ENCODE measurements around the gene PITX2. TPM values are rescaled to one million over a fixed set of nuclear protein-coding genes. Genes with fewer than 3 reads are reported as not detected.

The PITX2 gene
- total and polyA plus RNA-seq, 7 experiments from 2014 or later: not detected

- no peak overlapping the region for H3K4me3 ChIP-seq (ENCODE audit: low read length)
- ATAC-seq (no peak), DNase-seq (no peak)
- intact Hi-C loops (cut with micrococcal nuclease): no loop called here
- H3K27ac ChIP-seq (ENCODE audit: low read depth, low read length): no peak overlapping the region
- H3K9me3 ChIP-seq (ENCODE audit: control insufficient read depth in 2 of 3, low read length in 3 of 3): peaks cover 0 to 5% (median 0%) of the 10 kb centered on the region in 3 experiments
- peaks cover 0 to 4% (median 0%) of the 10 kb centered on the region in 5 donors for H3K36me3 Mint-ChIP-seq
- H3K4me1 Mint-ChIP-seq: peaks cover 0 to 11% (median 4%) of the 10 kb centered on the region in 7 donors
- peaks cover 74 to 82% (median 78%) of the 10 kb centered on the region in 5 donors for H3K27me3 Mint-ChIP-seq
- peaks cover 0 to 31% (median 6%) of the 10 kb centered on the region in 11 donors for H3K9me3 Mint-ChIP-seq
- H3K36me3 ChIP-seq (ENCODE audit: control insufficient read depth in 2 of 3, insufficient read depth in 3 of 3, low read length in 3 of 3): no peaks in the 10 kb centered on the region
- CTCF ChIA-PET: no interaction called here
- peak overlapping the region in 6 of 10 donors; percentile 6 to 45 (median 23) for H3K4me3 Mint-ChIP-seq
- no peak overlapping the region for H3K27ac Mint-ChIP-seq
- POLR2A ChIA-PET: no interaction called here
- H3K27me3 ChIP-seq (ENCODE audit: control insufficient read depth in 2 of 2, insufficient read depth in 2 of 2, low read length in 2 of 2): peaks cover 9 to 39% of the 10 kb centered on the region in 2 donors
- no peaks in the 10 kb centered on the region for H3K4me1 ChIP-seq (ENCODE audit: control insufficient read depth in 2 of 2, insufficient read depth in 2 of 2, low read length in 2 of 2)
These were observed 11.7 kb downstream of the PITX2 start for GRCh38 chr4:110610940-110611831.

GRCh38 chr4:110610620-110610939 lies 12.3 kb downstream of the PITX2 start:
- H3K27ac ChIP-seq (ENCODE audit: low read depth, low read length): no peak overlapping the region
- peaks cover 0 to 5% (median 0%) of the 10 kb centered on the region in 3 experiments for H3K9me3 ChIP-seq (ENCODE audit: control insufficient read depth in 2 of 3, low read length in 3 of 3)
- intact Hi-C loops (cut with micrococcal nuclease): no loop called here
- peaks cover 9 to 39% of the 10 kb centered on the region in 2 donors for H3K27me3 ChIP-seq (ENCODE audit: control insufficient read depth in 2 of 2, insufficient read depth in 2 of 2, low read length in 2 of 2)
- no peak overlapping the region for H3K4me3 ChIP-seq (ENCODE audit: low read length)
- peaks cover 0 to 6% (median 2%) of the 10 kb centered on the region in 7 donors for H3K4me1 Mint-ChIP-seq
- peaks cover 68 to 80% (median 73%) of the 10 kb centered on the region in 5 donors for H3K27me3 Mint-ChIP-seq
- POLR2A ChIA-PET: no interaction called here
- H3K4me3 Mint-ChIP-seq: peak overlapping the region in 2 of 10 donors; percentile 23 to 37
- no peak overlapping the region for H3K27ac Mint-ChIP-seq
- ATAC-seq (no peak), DNase-seq (no peak)
- H3K36me3 Mint-ChIP-seq: peaks cover 0 to 4% (median 0%) of the 10 kb centered on the region in 5 donors
- peaks cover 0 to 24% (median 6%) of the 10 kb centered on the region in 11 donors for H3K9me3 Mint-ChIP-seq
- H3K4me1 ChIP-seq (ENCODE audit: control insufficient read depth in 2 of 2, insufficient read depth in 2 of 2, low read length in 2 of 2): no peaks in the 10 kb centered on the region
- CTCF ChIA-PET: no interaction called here
- no peaks in the 10 kb centered on the region for H3K36me3 ChIP-seq (ENCODE audit: control insufficient read depth in 2 of 3, insufficient read depth in 3 of 3, low read length in 3 of 3)

GRCh38 chr4:110609044-110609750 lies 13.7 kb downstream of the PITX2 start:
- POLR2A ChIA-PET: no interaction called here
- peaks cover 0 to 1% (median 0%) of the 10 kb centered on the region in 3 experiments for H3K9me3 ChIP-seq (ENCODE audit: control insufficient read depth in 2 of 3, low read length in 3 of 3)
- peaks cover 6 to 29% of the 10 kb centered on the region in 2 donors for H3K27me3 ChIP-seq (ENCODE audit: control insufficient read depth in 2 of 2, insufficient read depth in 2 of 2, low read length in 2 of 2)
- no peak overlapping the region for H3K4me3 Mint-ChIP-seq
- peaks cover 0 to 4% (median 0%) of the 10 kb centered on the region in 7 donors for H3K4me1 Mint-ChIP-seq
- no peaks in the 10 kb centered on the region for H3K36me3 ChIP-seq (ENCODE audit: control insufficient read depth in 2 of 3, insufficient read depth in 3 of 3, low read length in 3 of 3)
- CTCF ChIA-PET: no interaction called here
- H3K27ac Mint-ChIP-seq: no peak overlapping the region
- no peak overlapping the region for H3K27ac ChIP-seq (ENCODE audit: low read depth, low read length)
- H3K4me1 ChIP-seq (ENCODE audit: control insufficient read depth in 2 of 2, insufficient read depth in 2 of 2, low read length in 2 of 2): no peaks in the 10 kb centered on the region
- H3K9me3 Mint-ChIP-seq: peaks cover 0 to 16% (median 4%) of the 10 kb centered on the region in 11 donors
- peaks cover 58 to 66% (median 62%) of the 10 kb centered on the region in 5 donors for H3K27me3 Mint-ChIP-seq
- DNase-seq (no peak), ATAC-seq (no peak)
- intact Hi-C loops (cut with micrococcal nuclease): loop anchor here in 1 of 2 donors (5.0 kb wide), 1 partner anchor 33 kb away; no protein-coding TSS in a partner anchor
- H3K36me3 Mint-ChIP-seq: peaks cover 0 to 4% (median 0%) of the 10 kb centered on the region in 5 donors
- H3K4me3 ChIP-seq (ENCODE audit: low read length): no peak overlapping the region

GRCh38 chr4:110605077-110605476 lies 17.8 kb downstream of the PITX2 start:
- ChIA-PET CTCF (no interaction called here), POLR2A (no interaction called here)
- Mint-ChIP-seq H3K27ac (no peak overlapping the region), H3K4me1 (no peaks in the 10 kb centered on the region), H3K36me3 (peaks cover 0 to 3% (median 0%) of the 10 kb centered on the region in 5 donors), H3K27me3 (peaks cover 32 to 58% (median 44%) of the 10 kb centered on the region in 5 donors), H3K9me3 (peaks cover 0 to 9% (median 4%) of the 10 kb centered on the region in 11 donors), H3K4me3 (no peak overlapping the region)
- Histone ChIP-seq H3K27me3 (ENCODE audit: control insufficient read depth in 2 of 2, insufficient read depth in 2 of 2, low read length in 2 of 2) (peaks cover 0 to 4% of the 10 kb centered on the region in 2 donors), H3K27ac (ENCODE audit: low read depth, low read length) (no peak overlapping the region), H3K4me3 (ENCODE audit: low read length) (no peak overlapping the region), H3K4me1 (ENCODE audit: control insufficient read depth in 2 of 2, insufficient read depth in 2 of 2, low read length in 2 of 2) (no peaks in the 10 kb centered on the region), H3K9me3 (ENCODE audit: control insufficient read depth in 2 of 3, low read length in 3 of 3) (no peaks in the 10 kb centered on the region), H3K36me3 (ENCODE audit: control insufficient read depth in 2 of 3, insufficient read depth in 3 of 3, low read length in 3 of 3) (no peaks in the 10 kb centered on the region)
- ATAC-seq (no peak), DNase-seq (no peak)
- intact Hi-C loops (cut with micrococcal nuclease): loop anchor here in 1 of 2 donors (5.0 kb wide), 1 partner anchor 37 kb away; no protein-coding TSS in a partner anchor

GRCh38 chr4:110602061-110602460 lies 20.8 kb downstream of the PITX2 start:
- Mint-ChIP-seq H3K9me3 (peaks cover 0 to 16% (median 5%) of the 10 kb centered on the region in 11 donors), H3K4me1 (no peaks in the 10 kb centered on the region), H3K4me3 (no peak overlapping the region), H3K27ac (no peak overlapping the region), H3K27me3 (peaks cover 17 to 50% (median 35%) of the 10 kb centered on the region in 5 donors), H3K36me3 (peaks cover 0 to 7% (median 0%) of the 10 kb centered on the region in 5 donors)
- intact Hi-C loops (cut with micrococcal nuclease): no loop called here
- CTCF ChIA-PET: no interaction called here
- Histone ChIP-seq H3K4me3 (ENCODE audit: low read length) (no peak overlapping the region), H3K36me3 (ENCODE audit: control insufficient read depth in 2 of 3, insufficient read depth in 3 of 3, low read length in 3 of 3) (no peaks in the 10 kb centered on the region), H3K27ac (ENCODE audit: low read depth, low read length) (no peak overlapping the region), H3K4me1 (ENCODE audit: control insufficient read depth in 2 of 2, insufficient read depth in 2 of 2, low read length in 2 of 2) (no peaks in the 10 kb centered on the region), H3K9me3 (ENCODE audit: control insufficient read depth in 2 of 3, low read length in 3 of 3) (no peaks in the 10 kb centered on the region), H3K27me3 (ENCODE audit: control insufficient read depth in 2 of 2, insufficient read depth in 2 of 2, low read length in 2 of 2) (no peaks in the 10 kb centered on the region)
- ATAC-seq: no peak
- POLR2A ChIA-PET: no interaction called here
- DNase-seq: no peak

GRCh38 chr4:110597582-110597981 lies 25.3 kb downstream of the PITX2 start:
- H3K27ac Mint-ChIP-seq: no peak overlapping the region
- H3K36me3 Mint-ChIP-seq: peaks cover 0 to 7% (median 0%) of the 10 kb centered on the region in 5 donors
- no peak for DNase-seq
- peaks cover 10 to 43% (median 28%) of the 10 kb centered on the region in 5 donors for H3K27me3 Mint-ChIP-seq
- H3K4me1 Mint-ChIP-seq: no peaks in the 10 kb centered on the region
- H3K4me3 Mint-ChIP-seq: no peak overlapping the region
- Histone ChIP-seq H3K36me3 (ENCODE audit: control insufficient read depth in 2 of 3, insufficient read depth in 3 of 3, low read length in 3 of 3) (no peaks in the 10 kb centered on the region), H3K27me3 (ENCODE audit: control insufficient read depth in 2 of 2, insufficient read depth in 2 of 2, low read length in 2 of 2) (no peaks in the 10 kb centered on the region), H3K9me3 (ENCODE audit: control insufficient read depth in 2 of 3, low read length in 3 of 3) (no peaks in the 10 kb centered on the region), H3K4me3 (ENCODE audit: low read length) (no peak overlapping the region), H3K27ac (ENCODE audit: low read depth, low read length) (no peak overlapping the region), H3K4me1 (ENCODE audit: control insufficient read depth in 2 of 2, insufficient read depth in 2 of 2, low read length in 2 of 2) (no peaks in the 10 kb centered on the region)
- intact Hi-C loops (cut with micrococcal nuclease): no loop called here
- H3K9me3 Mint-ChIP-seq: peaks cover 2 to 37% (median 15%) of the 10 kb centered on the region in 11 donors
- POLR2A ChIA-PET: no interaction called here
- no peak for ATAC-seq
- CTCF ChIA-PET: no interaction called here
